GM12864 (cell line): ENCODE results near the gene EFEMP2.

Experiments
- DNase-seq: peaks from one replicate; pipeline ENCODE4 v3.0.0-alpha.2; 2011; ENCODE audit warnings: low read depth
- H3K4me3 ChIP-seq: 2 replicates; pipeline ENCODE4 v1.5.1; 2011; ENCODE audit warnings: mild to moderate bottlenecking, low read depth, low read length, control low read depth
- TF ChIP-seq, protein P1 (sequence below): IDR thresholded peaks from 2 replicates; pipeline ENCODE4 v1.5.1; 2011; ENCODE audit warnings: low read depth, mild to moderate bottlenecking, moderate library complexity, low read length, control low read depth, inconsistent platforms; ENCODE audit errors: missing control alignments

Gene EFEMP2

DNA sequence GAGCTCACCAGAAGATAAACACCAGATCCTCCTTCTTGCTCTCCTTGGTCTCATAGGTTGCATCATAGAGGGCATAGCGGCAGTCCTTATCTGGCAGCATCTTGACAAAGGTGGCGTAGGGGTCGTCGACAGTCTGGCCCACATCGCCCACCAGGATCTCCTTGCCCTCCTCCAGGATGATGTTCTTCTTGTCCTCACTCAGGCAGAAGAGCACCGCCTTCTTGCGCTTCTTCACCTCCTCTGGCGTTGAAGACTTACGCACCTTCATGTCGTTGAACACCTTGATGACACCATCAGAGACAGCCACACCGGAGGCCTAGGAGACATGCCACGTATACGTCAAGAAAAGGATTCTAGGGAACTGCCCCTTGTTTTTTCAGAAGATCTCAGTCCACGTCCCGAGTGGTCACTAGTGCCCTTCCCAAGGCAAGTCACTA is 16.7 kb downstream of the EFEMP2 start:
- no peak for DNase-seq
- H3K4me3 ChIP-seq: peak overlapping the region; percentile 81
- TF ChIP-seq, protein P1, sequence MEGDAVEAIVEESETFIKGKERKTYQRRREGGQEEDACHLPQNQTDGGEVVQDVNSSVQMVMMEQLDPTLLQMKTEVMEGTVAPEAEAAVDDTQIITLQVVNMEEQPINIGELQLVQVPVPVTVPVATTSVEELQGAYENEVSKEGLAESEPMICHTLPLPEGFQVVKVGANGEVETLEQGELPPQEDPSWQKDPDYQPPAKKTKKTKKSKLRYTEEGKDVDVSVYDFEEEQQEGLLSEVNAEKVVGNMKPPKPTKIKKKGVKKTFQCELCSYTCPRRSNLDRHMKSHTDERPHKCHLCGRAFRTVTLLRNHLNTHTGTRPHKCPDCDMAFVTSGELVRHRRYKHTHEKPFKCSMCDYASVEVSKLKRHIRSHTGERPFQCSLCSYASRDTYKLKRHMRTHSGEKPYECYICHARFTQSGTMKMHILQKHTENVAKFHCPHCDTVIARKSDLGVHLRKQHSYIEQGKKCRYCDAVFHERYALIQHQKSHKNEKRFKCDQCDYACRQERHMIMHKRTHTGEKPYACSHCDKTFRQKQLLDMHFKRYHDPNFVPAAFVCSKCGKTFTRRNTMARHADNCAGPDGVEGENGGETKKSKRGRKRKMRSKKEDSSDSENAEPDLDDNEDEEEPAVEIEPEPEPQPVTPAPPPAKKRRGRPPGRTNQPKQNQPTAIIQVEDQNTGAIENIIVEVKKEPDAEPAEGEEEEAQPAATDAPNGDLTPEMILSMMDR: no peak

DNA sequence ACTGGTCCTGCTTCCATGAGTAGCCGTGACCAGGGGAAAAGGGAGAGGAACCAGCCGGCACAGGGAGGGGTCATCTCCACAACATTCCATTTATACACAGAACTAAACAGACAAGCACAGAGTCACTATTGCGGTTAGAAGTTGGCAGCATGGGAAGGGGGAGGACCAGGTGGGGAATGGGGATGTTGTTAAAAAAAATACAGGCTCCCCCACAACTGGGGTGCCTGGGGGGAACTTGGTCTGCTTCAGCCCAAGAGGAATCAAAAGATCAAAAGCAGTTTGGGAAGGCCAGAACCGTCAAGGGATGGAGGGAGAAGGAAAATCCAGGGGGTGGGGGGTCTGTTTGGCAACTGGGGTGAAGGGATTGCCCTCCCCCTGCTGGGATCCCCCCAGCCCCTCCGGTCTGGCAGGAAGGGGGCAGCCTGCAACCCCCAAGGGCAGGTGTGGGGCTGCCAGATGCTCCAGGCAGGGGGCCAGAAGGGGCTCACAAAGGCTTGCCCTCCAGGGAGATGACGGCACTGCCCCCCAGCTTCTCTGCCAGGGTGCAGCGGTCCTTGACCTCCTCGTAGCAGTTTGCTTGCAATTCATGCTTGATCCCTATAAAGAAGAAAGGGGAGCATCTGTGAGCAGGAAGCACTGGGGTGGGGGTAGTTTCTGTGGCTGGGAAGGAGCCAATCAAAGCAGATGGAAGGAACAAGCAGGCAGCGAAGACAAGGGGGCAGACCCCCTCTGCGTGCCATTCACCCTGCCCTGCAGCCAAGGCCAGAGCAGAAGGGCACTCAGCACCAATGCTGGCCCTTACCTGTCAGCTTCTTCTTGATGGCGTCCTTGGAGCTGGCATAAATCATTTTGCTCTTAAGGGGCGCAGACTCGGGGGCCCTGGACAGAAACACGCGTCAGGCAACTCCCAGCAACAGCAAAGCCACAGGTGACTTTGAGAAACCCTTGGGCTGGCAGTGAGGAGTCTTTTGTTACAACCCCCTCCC is 17.5 kb downstream of the EFEMP2 start:
- no peak overlapping the region for H3K4me3 ChIP-seq
- TF ChIP-seq, protein P1: no peak
- no peak for DNase-seq

DNA sequence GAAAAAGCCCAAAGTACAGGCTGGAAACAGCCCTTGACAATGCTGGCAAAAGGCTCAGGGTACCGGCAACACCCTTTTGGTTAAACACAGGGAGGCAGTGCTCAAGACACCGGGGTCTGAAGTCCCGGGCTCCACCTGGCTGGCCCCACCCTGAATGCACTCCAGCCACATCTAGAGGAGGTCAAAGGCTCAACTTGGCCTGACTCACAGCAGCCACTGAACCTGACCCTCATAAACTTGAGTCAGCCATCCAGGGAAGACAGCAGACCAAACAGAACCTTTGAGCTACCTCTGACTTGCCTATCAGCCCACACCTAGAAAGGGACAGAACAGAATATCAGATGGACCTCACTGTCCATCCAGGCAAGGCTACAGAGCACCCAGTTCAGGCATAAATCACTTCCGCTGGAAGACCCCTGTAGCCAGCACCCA is 18.4 kb downstream of the EFEMP2 start:
- TF ChIP-seq, protein P1: no peak
- DNase-seq: no peak

DNA sequence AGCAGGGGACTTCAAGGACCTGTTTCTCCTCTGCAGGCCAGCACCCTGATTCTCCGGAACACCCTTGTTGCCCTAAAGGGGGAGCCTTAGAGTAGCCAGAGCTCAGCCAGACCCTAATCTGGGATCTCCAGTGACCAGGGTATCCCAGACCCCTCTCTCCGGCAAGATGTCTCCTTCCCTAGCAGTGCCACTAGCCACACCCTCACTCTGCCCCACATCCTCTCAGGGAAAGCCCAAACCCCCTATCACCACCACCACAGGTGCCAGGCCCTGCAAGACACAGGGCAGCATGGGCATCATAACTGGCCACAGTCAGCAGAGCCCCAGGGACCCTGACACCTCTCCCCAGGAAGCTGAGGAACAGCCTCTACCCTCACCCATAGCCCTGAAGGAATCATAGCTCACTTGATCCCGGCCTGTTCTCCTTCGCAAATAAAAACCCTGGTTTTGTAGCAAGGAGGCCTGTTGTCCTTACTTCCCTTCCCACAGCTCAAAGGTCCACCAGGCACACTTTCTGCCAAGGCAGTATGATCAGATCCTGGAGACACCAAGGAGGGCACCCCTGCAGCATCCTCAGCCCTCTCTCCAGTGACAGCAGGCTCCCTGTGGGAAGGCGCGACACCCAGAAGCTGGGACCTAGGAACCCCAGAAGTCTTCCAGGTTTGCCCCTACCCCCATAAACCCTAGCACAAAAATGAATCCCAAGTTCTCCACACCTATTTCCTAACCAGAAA is 19.2 kb downstream of the EFEMP2 start:
- H3K4me3 ChIP-seq: no peak overlapping the region
- TF ChIP-seq, protein P1: peak; percentile 13
- DNase-seq: no peak

More for the DNA sequence above, 18.4 kb downstream of the EFEMP2 start:
- H3K4me3 ChIP-seq: no peak overlapping the region

DNA sequence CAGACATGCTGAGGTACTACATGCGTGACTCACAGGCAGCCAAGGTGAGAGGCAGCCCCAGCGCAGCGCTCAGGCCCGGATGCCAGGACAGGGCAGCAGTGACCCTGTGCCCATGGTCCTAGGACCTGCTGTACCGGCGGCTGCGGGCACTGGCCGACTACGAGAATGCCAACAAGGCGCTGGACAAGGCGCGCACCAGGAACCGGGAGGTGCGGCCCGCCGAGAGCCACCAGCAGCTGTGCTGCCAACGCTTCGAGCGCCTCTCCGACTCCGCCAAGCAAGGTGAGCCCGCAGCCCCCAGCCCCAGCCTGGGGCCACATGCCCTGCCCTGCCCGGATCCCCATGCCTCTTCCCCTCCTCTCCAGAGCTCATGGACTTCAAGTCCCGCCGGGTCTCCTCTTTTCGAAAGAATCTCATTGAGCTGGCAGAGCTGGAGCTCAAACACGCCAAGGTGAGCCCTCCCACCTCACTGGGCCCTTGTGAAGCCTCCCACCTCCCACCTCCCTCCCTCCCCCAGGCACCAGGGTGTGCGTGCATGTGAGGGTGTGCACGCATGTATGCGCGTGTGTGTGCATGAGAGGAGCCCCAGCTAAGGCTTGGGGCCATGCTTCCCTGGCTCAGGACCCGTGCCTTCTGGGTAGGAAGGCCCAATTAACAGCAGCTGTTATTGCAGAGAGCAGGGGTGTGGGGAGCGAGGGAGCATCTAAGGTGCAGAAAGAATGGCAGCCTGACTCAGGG is 19.9 kb downstream of the EFEMP2 start:
- H3K4me3 ChIP-seq: no peak overlapping the region
- TF ChIP-seq, protein P1: no peak
- no peak for DNase-seq

DNA sequence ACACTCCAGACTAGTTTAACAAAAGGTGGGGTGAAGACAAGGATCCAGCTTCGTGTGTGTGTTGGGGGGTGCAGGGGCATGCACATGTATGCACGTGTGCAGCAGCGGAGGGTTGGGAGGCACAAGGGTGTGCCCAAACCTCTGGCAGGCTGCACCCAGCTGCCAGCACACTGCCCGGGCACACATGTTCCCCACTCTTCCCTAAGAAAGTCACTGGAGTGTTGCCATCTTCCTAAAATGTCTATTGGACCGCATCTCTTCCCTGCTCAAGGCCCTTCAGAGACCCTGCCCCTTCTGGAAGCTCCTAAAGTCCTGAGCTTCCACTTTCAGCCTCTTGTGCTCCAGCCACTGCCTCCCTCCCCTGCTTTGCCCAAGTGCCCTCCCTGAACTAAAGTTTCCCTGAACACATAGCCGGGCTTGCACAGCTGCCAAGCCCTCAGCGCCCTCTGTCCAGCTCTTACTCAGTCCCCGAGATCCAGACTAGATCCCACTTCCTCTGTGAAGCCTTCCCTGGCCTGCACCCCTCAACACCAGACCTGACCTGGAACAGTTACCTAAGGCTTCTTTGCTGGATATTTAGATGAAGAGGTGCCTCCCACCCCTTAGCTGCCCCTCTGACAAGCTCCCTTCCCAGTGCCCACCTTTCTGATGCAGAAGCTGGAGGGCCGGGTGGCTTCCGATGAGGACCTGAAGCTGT is 20.6 kb downstream of the EFEMP2 start:
- TF ChIP-seq, protein P1: no peak
- no peak for DNase-seq
- no peak overlapping the region for H3K4me3 ChIP-seq
